ENCODE results near the gene RAB7B.

RAB7B gene

GRCh38 chr1:205955499-205955898, 47.7 kb downstream of the RAB7B start:
- no peak for DNase-seq (ENCODE audit: extremely low read depth, low read depth)
- TF ChIP-seq CTCF (IDR thresholded peaks at IDR 0.05; ENCODE audit: low read depth, low read length), result no peak

GRCh38 chr1:205954819-205955404, 48.3 kb downstream of the RAB7B start:
- no peak for DNase-seq (ENCODE audit: extremely low read depth, low read depth)
- no peak for TF ChIP-seq CTCF (IDR thresholded peaks at IDR 0.05; ENCODE audit: low read depth, low read length)

GRCh38 chr1:205951746-205952145, 51.4 kb downstream of the RAB7B start:
- TF ChIP-seq CTCF (IDR thresholded peaks at IDR 0.05; ENCODE audit: low read depth, low read length), result no peak
- no peak for DNase-seq (ENCODE audit: extremely low read depth, low read depth)

GRCh38 chr1:205950826-205951549, 52.2 kb downstream of the RAB7B start:
- DNase-seq (ENCODE audit: extremely low read depth, low read depth), result peak; percentile 31
- no peak for TF ChIP-seq CTCF (IDR thresholded peaks at IDR 0.05; ENCODE audit: low read depth, low read length)

- TF ChIP-seq CTCF (IDR thresholded peaks at IDR 0.05; ENCODE audit: low read depth, low read length), result no peak
- no peak for DNase-seq (ENCODE audit: extremely low read depth, low read depth)
Observed at GRCh38 chr1:205950280-205950679, 52.9 kb downstream of the RAB7B start.

- TF ChIP-seq CTCF (IDR thresholded peaks at IDR 0.05; ENCODE audit: low read depth, low read length), result no peak
- DNase-seq (ENCODE audit: extremely low read depth, low read depth), result no peak
Observed at GRCh38 chr1:205949753-205950152, 53.4 kb downstream of the RAB7B start.

- no peak for DNase-seq (ENCODE audit: extremely low read depth, low read depth)
- no peak for TF ChIP-seq CTCF (IDR thresholded peaks at IDR 0.05; ENCODE audit: low read depth, low read length)
Observed at GRCh38 chr1:205948886-205949285, 54.3 kb downstream of the RAB7B start.
